ENCODE results near the gene MYO10. TPM values are rescaled to one million over a fixed set of nuclear protein-coding genes. Genes with fewer than 3 reads are reported as not detected.

Gene MYO10
- total and polyA plus RNA-seq, 3 experiments from 2014 or later: 0.11 to 0.18 TPM; not detected in 1

GRCh38 chr5:16906255-16906654 lies 29.8 kb downstream of the MYO10 start:
- H3K4me3 ChIP-seq (ENCODE audit: low read length): no peak overlapping the region
- Mint-ChIP-seq H3K36me3 (no peaks in the 10 kb centered on the region), H3K4me1 (no peaks in the 10 kb centered on the region), H3K9me3 (peaks cover 0 to 19% (median 4%) of the 10 kb centered on the region in 5 donors), H3K27me3 (no peaks in the 10 kb centered on the region), H3K4me3 (no peak overlapping the region), H3K27ac (no peak overlapping the region)
- H3K27ac ChIP-seq (ENCODE audit: low read depth, low read length): no peak overlapping the region
- DNase-seq: no peak
- no peaks in the 10 kb centered on the region for H3K4me1 ChIP-seq (ENCODE audit: insufficient read depth, low read length)
- no peaks in the 10 kb centered on the region for H3K36me3 ChIP-seq (ENCODE audit: insufficient read depth, low read length)
- no peaks in the 10 kb centered on the region for H3K27me3 ChIP-seq (ENCODE audit: insufficient read depth, low read length, poor library complexity, severe bottlenecking)
- ChIA-PET CTCF (no interaction called here), POLR2A (no interaction called here)
- no peaks in the 10 kb centered on the region for H3K9me3 ChIP-seq (ENCODE audit: low read length)

GRCh38 chr5:16903480-16904300 lies 32.4 kb downstream of the MYO10 start:
- H3K9me3 Mint-ChIP-seq: peaks cover 0 to 9% (median 6%) of the 10 kb centered on the region in 5 donors
- CTCF ChIA-PET: no interaction called here

GRCh38 chr5:16902846-16903245 lies 33.2 kb downstream of the MYO10 start:
- Mint-ChIP-seq H3K36me3 (no peaks in the 10 kb centered on the region), H3K27ac (no peak overlapping the region), H3K27me3 (no peaks in the 10 kb centered on the region), H3K4me1 (no peaks in the 10 kb centered on the region), H3K4me3 (no peak overlapping the region), H3K9me3 (peaks cover 0 to 9% (median 6%) of the 10 kb centered on the region in 5 donors)
- H3K4me3 ChIP-seq (ENCODE audit: low read length): no peak overlapping the region
- H3K27me3 ChIP-seq (ENCODE audit: insufficient read depth, low read length, poor library complexity, severe bottlenecking): no peaks in the 10 kb centered on the region
- H3K4me1 ChIP-seq (ENCODE audit: insufficient read depth, low read length): no peaks in the 10 kb centered on the region
- POLR2A ChIA-PET: no interaction called here
- no peak overlapping the region for H3K27ac ChIP-seq (ENCODE audit: low read depth, low read length)
- no peaks in the 10 kb centered on the region for H3K9me3 ChIP-seq (ENCODE audit: low read length)
- CTCF ChIA-PET: no interaction called here
- H3K36me3 ChIP-seq (ENCODE audit: insufficient read depth, low read length): no peaks in the 10 kb centered on the region
- no peak for DNase-seq

More at GRCh38 chr5:16903480-16904300, 32.4 kb downstream of the MYO10 start:
- Mint-ChIP-seq H3K27ac (no peak overlapping the region), H3K4me3 (no peak overlapping the region), H3K27me3 (no peaks in the 10 kb centered on the region), H3K36me3 (no peaks in the 10 kb centered on the region), H3K4me1 (no peaks in the 10 kb centered on the region)
- no peaks in the 10 kb centered on the region for H3K36me3 ChIP-seq (ENCODE audit: insufficient read depth, low read length)
- no peaks in the 10 kb centered on the region for H3K4me1 ChIP-seq (ENCODE audit: insufficient read depth, low read length)
- H3K4me3 ChIP-seq (ENCODE audit: low read length): no peak overlapping the region
- no peak overlapping the region for H3K27ac ChIP-seq (ENCODE audit: low read depth, low read length)
- no peaks in the 10 kb centered on the region for H3K27me3 ChIP-seq (ENCODE audit: insufficient read depth, low read length, poor library complexity, severe bottlenecking)
- DNase-seq: no peak
- POLR2A ChIA-PET: no interaction called here
- H3K9me3 ChIP-seq (ENCODE audit: low read length): no peaks in the 10 kb centered on the region

GRCh38 chr5:16901021-16901644 lies 35.0 kb downstream of the MYO10 start:
- H3K4me3 Mint-ChIP-seq: no peak overlapping the region
- H3K27me3 ChIP-seq (ENCODE audit: insufficient read depth, low read length, poor library complexity, severe bottlenecking): no peaks in the 10 kb centered on the region
- CTCF ChIA-PET: no interaction called here
- no peak overlapping the region for H3K27ac ChIP-seq (ENCODE audit: low read depth, low read length)
- H3K4me1 ChIP-seq (ENCODE audit: insufficient read depth, low read length): no peaks in the 10 kb centered on the region
- no peaks in the 10 kb centered on the region for H3K4me1 Mint-ChIP-seq
- peaks cover 0 to 9% (median 6%) of the 10 kb centered on the region in 5 donors for H3K9me3 Mint-ChIP-seq
- no peak for DNase-seq
- POLR2A ChIA-PET: no interaction called here
- H3K36me3 ChIP-seq (ENCODE audit: insufficient read depth, low read length): no peaks in the 10 kb centered on the region
- no peak overlapping the region for H3K4me3 ChIP-seq (ENCODE audit: low read length)
- no peaks in the 10 kb centered on the region for H3K9me3 ChIP-seq (ENCODE audit: low read length)
- H3K27me3 Mint-ChIP-seq: no peaks in the 10 kb centered on the region
- no peaks in the 10 kb centered on the region for H3K36me3 Mint-ChIP-seq
- H3K27ac Mint-ChIP-seq: no peak overlapping the region

GRCh38 chr5:16899171-16899570 lies 36.9 kb downstream of the MYO10 start:
- H3K4me3 ChIP-seq (ENCODE audit: low read length): no peak overlapping the region
- no peaks in the 10 kb centered on the region for H3K36me3 ChIP-seq (ENCODE audit: insufficient read depth, low read length)
- no peaks in the 10 kb centered on the region for H3K4me1 ChIP-seq (ENCODE audit: insufficient read depth, low read length)
- ChIA-PET CTCF (no interaction called here), POLR2A (no interaction called here)
- Mint-ChIP-seq H3K4me3 (no peak overlapping the region), H3K27me3 (peaks cover 0 to 3% of the 10 kb centered on the region in 2 donors), H3K36me3 (no peaks in the 10 kb centered on the region), H3K4me1 (no peaks in the 10 kb centered on the region), H3K9me3 (peaks cover 0 to 9% (median 4%) of the 10 kb centered on the region in 5 donors), H3K27ac (peak overlapping the region in 1 of 8 donors; percentile 92)
- H3K27ac ChIP-seq (ENCODE audit: low read depth, low read length): no peak overlapping the region
- DNase-seq: no peak
- no peaks in the 10 kb centered on the region for H3K27me3 ChIP-seq (ENCODE audit: insufficient read depth, low read length, poor library complexity, severe bottlenecking)
- H3K9me3 ChIP-seq (ENCODE audit: low read length): no peaks in the 10 kb centered on the region

GRCh38 chr5:16897800-16898199 lies 38.3 kb downstream of the MYO10 start:
- Mint-ChIP-seq H3K4me3 (no peak overlapping the region), H3K36me3 (no peaks in the 10 kb centered on the region)
- CTCF ChIA-PET: no interaction called here

GRCh38 chr5:16897284-16897704 lies 38.8 kb downstream of the MYO10 start:
- Histone ChIP-seq H3K27ac (ENCODE audit: low read depth, low read length) (no peak overlapping the region), H3K9me3 (ENCODE audit: low read length) (no peaks in the 10 kb centered on the region), H3K27me3 (ENCODE audit: insufficient read depth, low read length, poor library complexity, severe bottlenecking) (no peaks in the 10 kb centered on the region), H3K4me1 (ENCODE audit: insufficient read depth, low read length) (no peaks in the 10 kb centered on the region), H3K4me3 (ENCODE audit: low read length) (no peak overlapping the region), H3K36me3 (ENCODE audit: insufficient read depth, low read length) (no peaks in the 10 kb centered on the region)
- H3K9me3 Mint-ChIP-seq: peaks cover 0 to 9% (median 0%) of the 10 kb centered on the region in 5 donors
- ChIA-PET POLR2A (no interaction called here), CTCF (no interaction called here)
- peaks cover 0 to 3% of the 10 kb centered on the region in 2 donors for H3K27me3 Mint-ChIP-seq
- H3K4me1 Mint-ChIP-seq: no peaks in the 10 kb centered on the region
- H3K36me3 Mint-ChIP-seq: no peaks in the 10 kb centered on the region
- no peak for DNase-seq
- no peak overlapping the region for H3K27ac Mint-ChIP-seq
- no peak overlapping the region for H3K4me3 Mint-ChIP-seq

More at GRCh38 chr5:16897800-16898199, 38.3 kb downstream of the MYO10 start:
- Mint-ChIP-seq H3K27me3 (peaks cover 0 to 3% of the 10 kb centered on the region in 2 donors), H3K4me1 (no peaks in the 10 kb centered on the region), H3K9me3 (peaks cover 0 to 9% (median 0%) of the 10 kb centered on the region in 5 donors), H3K27ac (no peak overlapping the region)
- POLR2A ChIA-PET: no interaction called here
- Histone ChIP-seq H3K9me3 (ENCODE audit: low read length) (no peaks in the 10 kb centered on the region), H3K27me3 (ENCODE audit: insufficient read depth, low read length, poor library complexity, severe bottlenecking) (no peaks in the 10 kb centered on the region), H3K36me3 (ENCODE audit: insufficient read depth, low read length) (no peaks in the 10 kb centered on the region), H3K4me3 (ENCODE audit: low read length) (no peak overlapping the region), H3K4me1 (ENCODE audit: insufficient read depth, low read length) (no peaks in the 10 kb centered on the region), H3K27ac (ENCODE audit: low read depth, low read length) (no peak overlapping the region)
- no peak for DNase-seq

GRCh38 chr5:16896767-16897166 lies 39.3 kb downstream of the MYO10 start:
- no peak for DNase-seq
- CTCF ChIA-PET: no interaction called here
- Mint-ChIP-seq H3K4me1 (no peaks in the 10 kb centered on the region), H3K4me3 (no peak overlapping the region), H3K36me3 (no peaks in the 10 kb centered on the region), H3K27ac (no peak overlapping the region), H3K27me3 (peaks cover 0 to 3% of the 10 kb centered on the region in 2 donors), H3K9me3 (peaks cover 0 to 9% (median 0%) of the 10 kb centered on the region in 5 donors)
- Histone ChIP-seq H3K27me3 (ENCODE audit: insufficient read depth, low read length, poor library complexity, severe bottlenecking) (no peaks in the 10 kb centered on the region), H3K4me3 (ENCODE audit: low read length) (no peak overlapping the region), H3K9me3 (ENCODE audit: low read length) (no peaks in the 10 kb centered on the region), H3K27ac (ENCODE audit: low read depth, low read length) (no peak overlapping the region), H3K4me1 (ENCODE audit: insufficient read depth, low read length) (no peaks in the 10 kb centered on the region), H3K36me3 (ENCODE audit: insufficient read depth, low read length) (no peaks in the 10 kb centered on the region)
- POLR2A ChIA-PET: no interaction called here
